Tibial nerve (tissue), 4 donors: ENCODE data around the gene SUN5.

Experiments
- CTCF ChIP-seq, 5 experiments: fragments of 200-600 bp in 3 of 5; fragments of 450-650 bp in 2 of 5; sonication (generic) in 3 of 5; IDR thresholded peaks; one replicate each; pipeline ENCODE4 v1.5.1; 2016 to 2019; ENCODE audit warnings: antibody characterized with exemption in 5 of 5, mild to moderate bottlenecking in 3 of 5, moderate library complexity in 2 of 5
- EP300 ChIP-seq, 2 donors: sonication (generic); formaldehyde crosslinking; IDR thresholded peaks; one replicate each; pipeline ENCODE4 v1.6.1; 2017; ENCODE audit warnings: antibody characterized with exemption in 2 of 2, mild to moderate bottlenecking in 1 of 2
- POLR2A ChIP-seq, 2 donors: fragments of 450-650 bp; IDR thresholded peaks; one replicate each; pipeline ENCODE4 v1.6.1; 2017; ENCODE audit warnings: antibody characterized with exemption in 2 of 2, mild to moderate bottlenecking in 2 of 2, moderate library complexity in 2 of 2

- TF ChIP-seq CTCF (IDR thresholded peaks at IDR 0.05): peak in 1 of 5 experiments; percentile 16
- TF ChIP-seq POLR2A (IDR thresholded peaks at IDR 0.05): no peak
- no peak for TF ChIP-seq EP300 (IDR thresholded peaks at IDR 0.05)
Observed at GRCh38 chr20:32945710-32946221, 58.5 kb downstream of the SUN5 start.
